ENCODE measurements around the gene MYO18A. TPM values are rescaled to one million over a fixed set of nuclear protein-coding genes. Genes with fewer than 3 reads are reported as not detected.

Gene MYO18A
- total RNA-seq, 1 experiment from 2014 or later, result 23.2 TPM

- no peak overlapping the region for H3K4me3 ChIP-seq
- H3K36me3 ChIP-seq, result no peaks in the 10 kb centered on the region
- DNase-seq, result no peak
- no peaks in the 10 kb centered on the region for H3K27me3 ChIP-seq
- no peaks in the 10 kb centered on the region for H3K9me3 ChIP-seq
Measured at GRCh38 chr17:29197516-29198272, 17.5 kb upstream of the MYO18A start.

GRCh38 chr17:29196769-29197515 lies 16.7 kb upstream of the MYO18A start:
- Histone ChIP-seq H3K27me3 (no peaks in the 10 kb centered on the region), H3K9me3 (no peaks in the 10 kb centered on the region), H3K36me3 (no peaks in the 10 kb centered on the region), H3K4me3 (no peak overlapping the region)
- no peak for DNase-seq

GRCh38 chr17:29195465-29196081 lies 15.4 kb upstream of the MYO18A start:
- no peaks in the 10 kb centered on the region for H3K27me3 ChIP-seq
- no peak for DNase-seq
- no peaks in the 10 kb centered on the region for H3K9me3 ChIP-seq
- no peak overlapping the region for H3K4me3 ChIP-seq
- H3K36me3 ChIP-seq, result no peaks in the 10 kb centered on the region

- Histone ChIP-seq H3K36me3 (no peaks in the 10 kb centered on the region), H3K4me3 (no peak overlapping the region), H3K27me3 (no peaks in the 10 kb centered on the region), H3K9me3 (no peaks in the 10 kb centered on the region)
- no peak for DNase-seq
Measured at GRCh38 chr17:29194669-29195068, 14.5 kb upstream of the MYO18A start.

- H3K36me3 ChIP-seq, result no peaks in the 10 kb centered on the region
- H3K9me3 ChIP-seq, result no peaks in the 10 kb centered on the region
- DNase-seq, result no peak
- H3K27me3 ChIP-seq, result no peaks in the 10 kb centered on the region
- no peak overlapping the region for H3K4me3 ChIP-seq
Measured at GRCh38 chr17:29193146-29193545, 12.9 kb upstream of the MYO18A start.

GRCh38 chr17:29190592-29191207 lies 10.5 kb upstream of the MYO18A start:
- no peaks in the 10 kb centered on the region for H3K27me3 ChIP-seq
- H3K36me3 ChIP-seq, result no peaks in the 10 kb centered on the region
- H3K9me3 ChIP-seq, result no peaks in the 10 kb centered on the region
- H3K4me3 ChIP-seq, result no peak overlapping the region
- no peak for DNase-seq

- DNase-seq, result no peak
- Histone ChIP-seq H3K27me3 (no peaks in the 10 kb centered on the region), H3K4me3 (no peak overlapping the region), H3K36me3 (no peaks in the 10 kb centered on the region), H3K9me3 (no peaks in the 10 kb centered on the region)
Measured at GRCh38 chr17:29190039-29190438, 9.8 kb upstream of the MYO18A start.

GRCh38 chr17:29189355-29189754 lies 9.2 kb upstream of the MYO18A start:
- H3K4me3 ChIP-seq, result no peak overlapping the region
- H3K36me3 ChIP-seq, result no peaks in the 10 kb centered on the region
- no peak for DNase-seq
- H3K9me3 ChIP-seq, result no peaks in the 10 kb centered on the region
- H3K27me3 ChIP-seq, result no peaks in the 10 kb centered on the region

- 0 out of 2 replicates have a peak, but pooled peaks cover 5% of the 10 kb centered on the region for H3K9me3 ChIP-seq
- H3K36me3 ChIP-seq, result no peaks in the 10 kb centered on the region
- DNase-seq, result no peak
- no peak overlapping the region for H3K4me3 ChIP-seq
- H3K27me3 ChIP-seq, result no peaks in the 10 kb centered on the region
Measured at GRCh38 chr17:29181226-29181625, 1.0 kb upstream of the MYO18A start.

- Histone ChIP-seq H3K4me3 (peak overlapping the region; percentile 57), H3K9me3 (0 out of 2 replicates have a peak, but pooled peaks cover 5% of the 10 kb centered on the region), H3K36me3 (no peaks in the 10 kb centered on the region), H3K27me3 (no peaks in the 10 kb centered on the region)
- DNase-seq, result no peak
Measured at GRCh38 chr17:29180788-29181160, 576 bp upstream of the MYO18A start.

- peak; percentile 60 for DNase-seq
Measured at GRCh38 chr17:29179232-29180033, 765 bp downstream of the MYO18A start.

GRCh38 chr17:29178750-29179231 lies 1.4 kb downstream of the MYO18A start:
- Histone ChIP-seq H3K36me3 (no peaks in the 10 kb centered on the region), H3K9me3 (0 out of 2 replicates have a peak, but pooled peaks cover 5% of the 10 kb centered on the region), H3K27me3 (no peaks in the 10 kb centered on the region), H3K4me3 (peak overlapping the region; percentile 57; the same call in 1 of the 2 replicates)
- no peak for DNase-seq

More at GRCh38 chr17:29179232-29180033, 765 bp downstream of the MYO18A start:
- peak overlapping the region; percentile 57 for H3K4me3 ChIP-seq
- H3K36me3 ChIP-seq, result no peaks in the 10 kb centered on the region
- no peaks in the 10 kb centered on the region for H3K27me3 ChIP-seq
- 0 out of 2 replicates have a peak, but pooled peaks cover 5% of the 10 kb centered on the region for H3K9me3 ChIP-seq

GRCh38 chr17:29177871-29178749 lies 2.1 kb downstream of the MYO18A start:
- no peaks in the 10 kb centered on the region for H3K27me3 ChIP-seq
- H3K36me3 ChIP-seq, result no peaks in the 10 kb centered on the region
- no peak for DNase-seq
- H3K9me3 ChIP-seq, result 0 out of 2 replicates have a peak, but pooled peaks cover 3% of the 10 kb centered on the region
- H3K4me3 ChIP-seq, result no peak overlapping the region

GRCh38 chr17:29177541-29177870 lies 2.7 kb downstream of the MYO18A start:
- no peaks in the 10 kb centered on the region for H3K36me3 ChIP-seq
- no peak overlapping the region for H3K4me3 ChIP-seq
- H3K9me3 ChIP-seq, result no peaks in the 10 kb centered on the region
- no peaks in the 10 kb centered on the region for H3K27me3 ChIP-seq
- DNase-seq, result no peak

- Histone ChIP-seq H3K36me3 (no peaks in the 10 kb centered on the region), H3K9me3 (no peaks in the 10 kb centered on the region), H3K27me3 (no peaks in the 10 kb centered on the region), H3K4me3 (peak overlapping the region; percentile 41)
- peak; percentile 34 for DNase-seq
Measured at GRCh38 chr17:29176558-29177351, 3.4 kb downstream of the MYO18A start.

Data from MG63 (cell line).